Sigmoid colon (tissue), 7 donors: ENCODE data around the gene QPCTL. TPM values are rescaled to one million over a fixed set of nuclear protein-coding genes. Genes with fewer than 3 reads are reported as not detected.

Source experiments
- DNase-seq: peaks from one replicate; pipeline ENCODE4 v3.0.0-alpha.2; 2019
- H3K27ac ChIP-seq, 4 donors: fragments of 200-600 bp; sonication (generic); one replicate each; pipeline ENCODE4 v1.5.1; 2016 to 2019; ENCODE audit warnings: mild to moderate bottlenecking in 1 of 4
- H3K27me3 ChIP-seq, 3 donors: fragments of 200-600 bp; sonication (generic); one replicate each; pipeline ENCODE4 v1.5.1; 2019; ENCODE audit warnings: mild to moderate bottlenecking in 1 of 3
- H3K36me3 ChIP-seq, 4 donors: fragments of 200-600 bp; sonication (generic); one replicate each; pipeline ENCODE4 v1.5.1; 2016 to 2019
- H3K4me1 ChIP-seq, 4 donors: fragments of 200-600 bp; sonication (generic); one replicate each; pipeline ENCODE4 v1.5.1; 2017 to 2019
- H3K4me3 ChIP-seq, 4 donors: fragments of 200-600 bp; sonication (generic); one replicate each; pipeline ENCODE4 v1.5.1; 2017 to 2019; ENCODE audit warnings: mild to moderate bottlenecking in 2 of 4, moderate library complexity in 1 of 4
- H3K9me3 ChIP-seq, 4 donors: fragments of 200-600 bp in 3 of 4; sonication (generic) in 3 of 4; one replicate each; pipeline versions ENCODE4 v1.5.1 to v1.6.1; 2013 to 2019
- CTCF ChIP-seq, 4 experiments: fragments of 450-650 bp in 3 of 4; fragments of 200-600 bp in 1 of 4; IDR thresholded peaks; one replicate each; pipeline ENCODE4 v1.5.1; 2016 to 2019; ENCODE audit warnings: antibody characterized with exemption in 4 of 4, mild to moderate bottlenecking in 3 of 4, moderate library complexity in 2 of 4
- EP300 ChIP-seq, 4 donors: sonication (generic); formaldehyde crosslinking; IDR thresholded peaks; one replicate each; pipeline ENCODE4 v1.6.1; 2017; ENCODE audit warnings: antibody characterized with exemption in 4 of 4
- POLR2A ChIP-seq, 2 donors: fragments of 450-650 bp; IDR thresholded peaks; one replicate each; pipeline ENCODE4 v1.6.1; 2016; ENCODE audit warnings: antibody characterized with exemption in 2 of 2, mild to moderate bottlenecking in 2 of 2, moderate library complexity in 2 of 2
- POLR2AphosphoS5 ChIP-seq, 4 donors: sonication (generic); formaldehyde crosslinking; IDR thresholded peaks; one replicate each; pipeline ENCODE4 v1.6.1; 2017; ENCODE audit warnings: antibody characterized with exemption in 4 of 4
- WGBS, 2 donors: extraction: QIAGEN DNeasy Blood & Tissue Kit; methylation state at CpG; one replicate each; pipeline ENCODE4 v1.1.7; 2013; 5-methylcytosine and 5-hydroxymethylcytosine counted together
- intact Hi-C: fragments of 100-400 bp; cut with DNase I; formaldehyde crosslinking; loops from one replicate; pipeline ENCODE4 v1.15.1; 2023
- polyA plus RNA-seq, 3 donors: library from polyadenylated mRNA; stranded (reverse); fragments of 200-250 nt; gene quantifications; one replicate each; pipeline ENCODE4 v1.2.3, GENCODE V29; 2013
- total RNA-seq, 4 donors: library from RNA; depleted of rRNA; stranded (reverse); fragments of >200 nt; gene quantifications; one replicate each; pipeline ENCODE4 v1.1.0, GENCODE V29; 2016
- donor health status: healthy with polysubstance abuse.
- donor health status: Bipolar disorder and iron deficiency.
- donor health status: healthy.

Gene QPCTL
- total and polyA plus RNA-seq, 7 donors, result 1.2 to 7.6 (median 2.4) TPM

DNA sequence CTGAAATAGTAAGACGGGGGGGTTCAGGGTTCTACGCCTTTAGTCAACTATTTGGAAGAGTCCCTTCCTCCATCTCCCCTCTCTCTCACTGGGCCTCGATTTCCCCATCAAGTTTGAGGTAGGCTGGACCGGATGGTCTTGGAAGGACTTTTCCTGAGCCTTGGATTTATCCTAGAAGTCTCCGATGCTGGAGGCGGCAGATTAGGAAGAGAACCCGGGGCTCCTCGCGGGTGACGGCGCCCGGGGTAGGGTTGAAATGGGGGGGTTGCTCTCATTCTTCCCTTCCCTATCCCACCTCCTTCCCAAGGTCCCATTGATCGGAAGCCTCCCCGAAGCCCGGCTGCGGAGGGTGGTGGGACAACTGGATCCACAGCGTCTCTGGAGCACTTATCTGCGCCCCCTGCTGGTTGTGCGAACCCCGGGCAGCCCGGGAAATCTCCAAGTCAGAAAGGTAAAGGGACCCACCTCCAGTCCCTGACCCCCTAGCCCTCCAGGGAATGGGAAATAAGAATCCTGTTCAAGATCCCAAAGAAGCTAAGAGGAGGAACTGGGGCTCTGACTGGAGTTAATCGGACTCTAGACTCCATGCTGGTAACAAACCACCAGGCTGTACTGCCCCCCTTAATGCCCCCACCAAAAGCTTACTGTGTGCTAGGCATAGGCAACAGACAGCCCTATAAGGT, 781 bp downstream of the QPCTL start:
- intact Hi-C loops, result loop anchor here (2.0 to 10.0 kb wide), 4 partner anchors 38 to 268 kb away; partner anchors contain the start of genes DMWD, ERCC1 and FBXO46
- no peak for TF ChIP-seq POLR2A (IDR thresholded peaks at IDR 0.05)
- TF ChIP-seq EP300 (IDR thresholded peaks at IDR 0.05), result no peak
- peak in 1 of 4 donors; percentile 11 for TF ChIP-seq POLR2AphosphoS5 (IDR thresholded peaks at IDR 0.05)
- peak; percentile 64 to 91 (median 82) for TF ChIP-seq CTCF (IDR thresholded peaks at IDR 0.05)
- Histone ChIP-seq H3K27me3 (no peaks in the 10 kb centered on the region), H3K4me3 (peak overlapping the region; percentile 62 to 91 (median 82)), H3K4me1 (peaks cover 0 to 24% (median 16%) of the 10 kb centered on the region in 4 donors), H3K36me3 (peaks cover 2 to 23% (median 3%) of the 10 kb centered on the region in 4 donors), H3K27ac (peak overlapping the region; percentile 93 to 95 (median 94)), H3K9me3 (no peaks in the 10 kb centered on the region)
- DNase-seq, result peak; percentile 88
- WGBS, 2 donors, result 1% methylated on average over 22 of the region's 22 CpGs

GRCh38 chr19:45701676-45702075, 9.2 kb downstream of the QPCTL start:
- TF ChIP-seq POLR2A (IDR thresholded peaks at IDR 0.05) (no peak), POLR2AphosphoS5 (IDR thresholded peaks at IDR 0.05) (no peak), CTCF (IDR thresholded peaks at IDR 0.05) (no peak)
- no peak overlapping the region for H3K27ac ChIP-seq
- 61 to 84% methylated on average over 7 of the region's 7 CpGs for whole genome bisulfite sequencing, 2 donors
- H3K36me3 ChIP-seq, result peaks cover 0 to 28% (median 4%) of the 10 kb centered on the region in 4 donors
- intact Hi-C loops, result no loop called here
- no peak overlapping the region for H3K4me3 ChIP-seq
- no peaks in the 10 kb centered on the region for H3K27me3 ChIP-seq
- no peaks in the 10 kb centered on the region for H3K4me1 ChIP-seq
- no peak for DNase-seq
- no peaks in the 10 kb centered on the region for H3K9me3 ChIP-seq

DNA sequence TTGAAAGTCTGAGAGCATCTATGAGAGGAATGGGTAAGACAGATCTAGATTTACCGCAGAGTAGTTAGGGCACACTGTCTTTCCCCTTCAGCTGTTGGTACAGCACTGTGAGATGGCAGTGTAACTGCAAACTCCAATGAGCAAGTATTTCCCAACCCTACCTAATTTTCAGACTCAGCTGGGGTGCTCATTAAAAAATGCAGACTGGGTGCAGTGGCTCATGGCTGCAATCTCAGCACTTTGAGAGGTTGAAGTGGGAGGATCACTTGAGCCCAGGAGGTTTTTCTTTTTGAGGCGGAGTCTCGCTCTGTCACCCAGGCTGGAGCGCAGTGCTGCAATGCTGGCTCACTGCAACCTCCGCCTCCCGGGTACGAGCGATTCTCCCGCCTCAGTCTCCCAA, 12.6 kb downstream of the QPCTL start:
- 93 to 98% methylated on average over 9 of the region's 9 CpGs for WGBS, 2 donors
- no peak overlapping the region for H3K4me3 ChIP-seq
- H3K9me3 ChIP-seq, result no peaks in the 10 kb centered on the region
- peaks cover 0 to 22% (median 4%) of the 10 kb centered on the region in 4 donors for H3K36me3 ChIP-seq
- TF ChIP-seq POLR2A (IDR thresholded peaks at IDR 0.05) (no peak), CTCF (IDR thresholded peaks at IDR 0.05) (no peak), EP300 (IDR thresholded peaks at IDR 0.05) (no peak), POLR2AphosphoS5 (IDR thresholded peaks at IDR 0.05) (no peak)
- DNase-seq, result no peak
- H3K27ac ChIP-seq, result no peak overlapping the region
- H3K4me1 ChIP-seq, result peaks cover 0 to under 1% (median 0%) of the 10 kb centered on the region in 4 donors
- intact Hi-C loops, result no loop called here
- no peaks in the 10 kb centered on the region for H3K27me3 ChIP-seq

- DNase-seq, result no peak
- H3K4me3 ChIP-seq, result no peak overlapping the region
- intact Hi-C loops, result no loop called here
- WGBS, 2 donors, result 91 to 96% methylated on average over 12 of the region's 12 CpGs
- peaks cover 0 to 8% (median 2%) of the 10 kb centered on the region in 4 donors for H3K4me1 ChIP-seq
- H3K27me3 ChIP-seq, result no peaks in the 10 kb centered on the region
- H3K36me3 ChIP-seq, result peaks cover 0 to 22% (median 4%) of the 10 kb centered on the region in 4 donors
- no peak overlapping the region for H3K27ac ChIP-seq
- H3K9me3 ChIP-seq, result no peaks in the 10 kb centered on the region
- TF ChIP-seq POLR2A (IDR thresholded peaks at IDR 0.05), result no peak
- TF ChIP-seq POLR2AphosphoS5 (IDR thresholded peaks at IDR 0.05), result no peak
- no peak for TF ChIP-seq CTCF (IDR thresholded peaks at IDR 0.05)
- TF ChIP-seq EP300 (IDR thresholded peaks at IDR 0.05), result no peak
Measured at GRCh38 chr19:45705710-45706415, 13.4 kb downstream of the QPCTL start.
